H1 (cell line): ENCODE measurements around the gene SLC38A5. TPM values are rescaled to one million over a fixed set of nuclear protein-coding genes. Genes with fewer than 3 reads are reported as not detected.

Source experiments
- BRCA1 ChIP-seq: IDR thresholded peaks from 2 replicates; pipeline ENCODE4 v1.6.1; 2012; ENCODE audit warnings: low read depth, low read length, improper control_type of control experiment
- CBX8 ChIP-seq: fragments of 300-800, 300-1000 bp; sonication (generic); IDR thresholded peaks from 2 replicates; pipeline ENCODE4 v1.7.1; 2016; ENCODE audit warnings: low read depth, low read length, borderline replicate concordance
- HDAC6 ChIP-seq: IDR thresholded peaks from one replicate; pipeline ENCODE4 v1.7.1; 2012; ENCODE audit warnings: low read depth, mild to moderate bottlenecking, inconsistent platforms, low read length, moderate library complexity
- NRF1 ChIP-seq: IDR thresholded peaks from 2 replicates; pipeline ENCODE4 v1.6.1; 2011; ENCODE audit warnings: mild to moderate bottlenecking, low read depth, low read length, improper control_type of control experiment
- POLR2A ChIP-seq, 2 experiments: IDR thresholded peaks; 1 replicate in 1 of 2; 2 replicates in 1 of 2; pipeline ENCODE4 v1.6.1; 2011; ENCODE audit warnings: low read depth in 2 of 2, low read length in 2 of 2, mild to moderate bottlenecking in 2 of 2; ENCODE audit errors: control extremely low read depth in 1 of 2
- SP2 ChIP-seq: IDR thresholded peaks from 2 replicates; pipeline ENCODE4 v1.6.1; 2012; ENCODE audit warnings: mild to moderate bottlenecking, low read length, inconsistent platforms
- SP4 ChIP-seq: IDR thresholded peaks from 2 replicates; pipeline ENCODE4 v1.6.1; 2012; ENCODE audit warnings: low read length, inconsistent platforms
- SRF ChIP-seq: IDR thresholded peaks from 2 replicates; pipeline ENCODE4 v1.6.1; 2011; ENCODE audit warnings: mild to moderate bottlenecking, low read depth, low read length, moderate library complexity
- TAF1 ChIP-seq: IDR thresholded peaks from 2 replicates; pipeline ENCODE4 v1.6.1; 2011; ENCODE audit warnings: mild to moderate bottlenecking, low read depth, low read length
- polyA plus RNA-seq, 7 experiments: library from polyadenylated mRNA; depleted of rRNA in 3 of 7; stranded (reverse) in 5 of 7; unstranded in 2 of 7; fragments of >200 nt in 5 of 7; fragments of 200-250 nt in 2 of 7; gene quantifications; 1 replicate in 5 of 7; 2 replicates in 1 of 7; 4 replicates in 1 of 7; pipeline versions ENCODE4 v1.2.1 to v1.2.3, GENCODE V29; 2011 to 2013; ENCODE audit warnings: missing spikeins in 2 of 7, mixed read lengths in 2 of 7
- total RNA-seq: library from RNA; stranded (reverse); fragmentation: NEBNext Ultra II Directional; extraction: Animal tissue kit (Norgen Biotek cat#: 25700); gene quantifications from 2 replicates; pipeline ENCODE4 v1.2.1, GENCODE V29; 2021

SLC38A5 gene
- total and polyA plus RNA-seq, 2 of the 8 experiments (the other 6 are each of a cell fraction or from before 2014, with no cell fraction given) = 70.9 to 106 TPM

DNA sequence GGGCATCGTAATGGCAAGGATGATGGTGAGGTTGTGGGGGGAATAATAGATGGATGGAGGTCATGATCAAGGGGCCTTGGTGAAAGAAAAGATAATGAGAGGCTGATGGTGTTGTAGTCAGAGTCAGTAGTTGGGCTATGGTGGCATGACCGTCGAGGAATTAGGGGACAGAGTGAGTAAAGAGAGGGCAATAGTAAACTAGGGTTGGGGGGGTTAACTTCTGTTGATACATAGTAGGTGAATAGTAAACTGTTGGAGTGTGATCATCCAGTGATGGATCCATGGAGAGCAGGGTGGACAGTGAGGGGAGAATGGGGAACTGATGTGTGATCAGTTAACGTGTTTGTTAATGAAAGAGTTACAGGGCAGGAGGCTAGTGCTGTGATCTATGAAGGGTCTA is 6.9 kb upstream of the SLC38A5 start (continued):
- no peak for TF ChIP-seq HDAC6
- TF ChIP-seq SP2 = no peak
- TF ChIP-seq SP4 = no peak
- TF ChIP-seq CBX8 = no peak
- no peak for TF ChIP-seq BRCA1
- TF ChIP-seq NRF1 = no peak
- TF ChIP-seq POLR2A (IDR thresholded peaks at IDR 0.05; ENCODE audit: control extremely low read depth in 1 of 2, low read depth in 2 of 2, low read length in 2 of 2) = no peak
- TF ChIP-seq TAF1 = no peak
- no peak for TF ChIP-seq SRF
